HFF-Myc (cell line): ENCODE results near the gene FZD8.
"Not testable (repeated sequence)": the region's sequence is repeated elsewhere in the genome, so short reads cannot be mapped to it uniquely, and the experiment has no call there.

Experiments
- DNase-seq: peaks from one replicate; pipeline ENCODE4 v3.0.0-alpha.2; 2011; ENCODE audit warnings: low read depth; ENCODE audit errors: extremely low read depth
- H3K4me3 ChIP-seq: replicated peaks from 2 replicates; pipeline ENCODE4 v1.5.1; 2011; ENCODE audit warnings: low read depth, mild to moderate bottlenecking, control low read depth, low read length
- CTCF ChIP-seq: IDR thresholded peaks from 2 replicates; pipeline ENCODE4 v1.5.1; 2012; ENCODE audit warnings: mild to moderate bottlenecking, low read depth, low read length, control low read depth; ENCODE audit errors: missing control alignments

Gene FZD8

GRCh38 chr10:35642035-35642792 lies at the start of gene FZD8:
FZD8 (minus strand) TSS chr10:35642296; CDS start chr10:35641429, 867 bp downstream.
- DNase-seq = peak; percentile 17
- H3K4me3 ChIP-seq = peak within 1 kb of the TSS; percentile 43
- no peak for TF ChIP-seq CTCF

- no peak for TF ChIP-seq CTCF
Measured at GRCh38 chr10:35691522-35692236, 49.6 kb upstream of the FZD8 start.

GRCh38 chr10:35690534-35690933 lies 48.4 kb upstream of the FZD8 start:
- H3K4me3 ChIP-seq = no peak overlapping the region
- no peak for DNase-seq
- no peak for TF ChIP-seq CTCF

More at GRCh38 chr10:35691522-35692236, 49.6 kb upstream of the FZD8 start:
- H3K4me3 ChIP-seq = no peak overlapping the region
- DNase-seq = no peak

- not testable (repeated sequence) for H3K4me3 ChIP-seq, DNase-seq
Measured at GRCh38 chr10:35685858-35686257, 43.8 kb upstream of the FZD8 start.

- TF ChIP-seq CTCF = no peak
- no peak overlapping the region for H3K4me3 ChIP-seq
- DNase-seq = no peak
Measured at GRCh38 chr10:35685402-35685801, 43.3 kb upstream of the FZD8 start.

GRCh38 chr10:35684586-35684985 lies 42.5 kb upstream of the FZD8 start:
- TF ChIP-seq CTCF = no peak
- no peak overlapping the region for H3K4me3 ChIP-seq
- DNase-seq = no peak

- no peak overlapping the region for H3K4me3 ChIP-seq
- TF ChIP-seq CTCF = no peak
- no peak for DNase-seq
Measured at GRCh38 chr10:35675846-35676245, 33.8 kb upstream of the FZD8 start.
